ENCODE data around the gene FANCC.

DNA sequence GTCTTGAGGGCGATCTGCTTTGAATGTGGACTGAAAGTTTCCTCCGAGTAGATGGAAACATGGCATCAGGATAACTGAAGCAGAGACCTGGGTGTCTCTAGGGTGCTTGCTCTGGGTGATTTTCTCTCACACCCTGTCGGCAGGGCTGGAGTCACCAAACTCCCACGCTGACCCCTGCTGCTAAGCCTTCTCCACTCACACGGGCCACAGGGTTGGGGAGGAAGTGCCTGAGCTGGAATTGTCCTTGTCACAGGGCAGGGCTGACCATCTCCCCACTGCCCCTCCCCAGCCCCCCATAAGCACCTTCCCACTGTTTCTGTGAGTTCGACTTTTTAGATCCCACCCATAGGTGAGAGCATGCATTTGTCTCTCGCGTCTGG is 212.9 kb downstream of the FANCC start:
- TF ChIP-seq POLR2A (IDR thresholded peaks at IDR 0.05) (no peak), POLR2AphosphoS5 (IDR thresholded peaks at IDR 0.05) (no peak)
- TF ChIP-seq, protein P1, sequence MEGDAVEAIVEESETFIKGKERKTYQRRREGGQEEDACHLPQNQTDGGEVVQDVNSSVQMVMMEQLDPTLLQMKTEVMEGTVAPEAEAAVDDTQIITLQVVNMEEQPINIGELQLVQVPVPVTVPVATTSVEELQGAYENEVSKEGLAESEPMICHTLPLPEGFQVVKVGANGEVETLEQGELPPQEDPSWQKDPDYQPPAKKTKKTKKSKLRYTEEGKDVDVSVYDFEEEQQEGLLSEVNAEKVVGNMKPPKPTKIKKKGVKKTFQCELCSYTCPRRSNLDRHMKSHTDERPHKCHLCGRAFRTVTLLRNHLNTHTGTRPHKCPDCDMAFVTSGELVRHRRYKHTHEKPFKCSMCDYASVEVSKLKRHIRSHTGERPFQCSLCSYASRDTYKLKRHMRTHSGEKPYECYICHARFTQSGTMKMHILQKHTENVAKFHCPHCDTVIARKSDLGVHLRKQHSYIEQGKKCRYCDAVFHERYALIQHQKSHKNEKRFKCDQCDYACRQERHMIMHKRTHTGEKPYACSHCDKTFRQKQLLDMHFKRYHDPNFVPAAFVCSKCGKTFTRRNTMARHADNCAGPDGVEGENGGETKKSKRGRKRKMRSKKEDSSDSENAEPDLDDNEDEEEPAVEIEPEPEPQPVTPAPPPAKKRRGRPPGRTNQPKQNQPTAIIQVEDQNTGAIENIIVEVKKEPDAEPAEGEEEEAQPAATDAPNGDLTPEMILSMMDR (IDR thresholded peaks at IDR 0.05 in 8 of 11, conservative IDR thresholded peaks at IDR 0.05 in 3 of 11) = no peak

Data from spleen (tissue), 7 donors.